ENCODE data around the gene C6orf118. TPM values are rescaled to one million over a fixed set of nuclear protein-coding genes. Genes with fewer than 3 reads are reported as not detected.

Gene C6orf118
- under 1 TPM in 1 of 2 donors, not detected in 1; 0.57 TPM for total RNA-seq

DNA sequence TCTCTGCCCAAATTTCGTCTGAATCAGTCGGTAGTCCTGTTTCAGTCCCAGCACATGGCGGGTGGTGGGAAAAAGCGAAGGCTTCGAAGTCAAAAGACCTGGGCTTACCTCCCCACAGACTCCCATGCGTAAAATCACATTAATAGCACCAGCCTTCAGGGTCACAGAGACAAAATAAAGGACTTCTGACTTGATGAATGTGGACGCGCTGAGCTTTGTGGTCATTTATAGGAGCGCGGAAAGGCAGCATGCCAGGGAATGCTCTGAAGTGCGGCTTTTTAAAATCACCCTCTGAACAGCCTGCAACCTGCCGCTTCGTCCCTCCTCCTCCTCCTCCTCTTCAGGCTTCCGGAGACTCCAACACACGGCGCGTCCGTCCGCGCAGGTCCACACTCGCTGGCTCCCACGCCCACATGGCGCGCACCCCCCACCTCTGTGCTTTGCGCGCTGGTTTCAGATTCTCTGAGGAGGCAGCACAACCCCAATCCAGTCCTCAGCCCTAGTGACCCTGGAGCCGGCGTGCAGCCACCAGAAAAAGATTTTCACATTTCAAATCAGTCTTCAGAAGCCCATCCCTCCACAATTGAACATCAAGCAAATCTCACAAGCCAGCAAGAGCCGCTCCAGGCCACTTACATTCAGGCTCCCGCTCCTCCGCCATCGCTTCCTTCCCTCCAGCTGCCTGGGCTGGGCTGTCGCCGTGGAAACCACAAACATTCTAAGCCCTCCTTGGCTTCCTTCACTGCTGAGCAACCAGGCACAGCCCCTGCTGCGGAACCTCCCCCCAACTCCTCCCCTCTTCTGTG lies at the start of gene C6orf118:
Gene C6orf118 (minus strand): TSS at position 680 of the 806 bp plus-strand sequence. CDS start 19 bp downstream, at position 661.
- peak; percentile 8 for DNase-seq (ENCODE audit: low spot score)
- no peaks in the 10 kb centered on the region for H3K9me3 ChIP-seq
- 6% methylated on average over 35 of the region's 35 CpGs for WGBS
- intact Hi-C loops (cut with DNase I): no loop called here
- H3K4me1 ChIP-seq (replicated peaks): no peaks in the 10 kb centered on the region
- no peaks in the 10 kb centered on the region for H3K27me3 ChIP-seq (replicated peaks; ENCODE audit: insufficient read depth)
- H3K36me3 ChIP-seq: no peaks in the 10 kb centered on the region
- TF ChIP-seq POLR2AphosphoS5 (IDR thresholded peaks at IDR 0.05): no peak
- TF ChIP-seq, protein P1, sequence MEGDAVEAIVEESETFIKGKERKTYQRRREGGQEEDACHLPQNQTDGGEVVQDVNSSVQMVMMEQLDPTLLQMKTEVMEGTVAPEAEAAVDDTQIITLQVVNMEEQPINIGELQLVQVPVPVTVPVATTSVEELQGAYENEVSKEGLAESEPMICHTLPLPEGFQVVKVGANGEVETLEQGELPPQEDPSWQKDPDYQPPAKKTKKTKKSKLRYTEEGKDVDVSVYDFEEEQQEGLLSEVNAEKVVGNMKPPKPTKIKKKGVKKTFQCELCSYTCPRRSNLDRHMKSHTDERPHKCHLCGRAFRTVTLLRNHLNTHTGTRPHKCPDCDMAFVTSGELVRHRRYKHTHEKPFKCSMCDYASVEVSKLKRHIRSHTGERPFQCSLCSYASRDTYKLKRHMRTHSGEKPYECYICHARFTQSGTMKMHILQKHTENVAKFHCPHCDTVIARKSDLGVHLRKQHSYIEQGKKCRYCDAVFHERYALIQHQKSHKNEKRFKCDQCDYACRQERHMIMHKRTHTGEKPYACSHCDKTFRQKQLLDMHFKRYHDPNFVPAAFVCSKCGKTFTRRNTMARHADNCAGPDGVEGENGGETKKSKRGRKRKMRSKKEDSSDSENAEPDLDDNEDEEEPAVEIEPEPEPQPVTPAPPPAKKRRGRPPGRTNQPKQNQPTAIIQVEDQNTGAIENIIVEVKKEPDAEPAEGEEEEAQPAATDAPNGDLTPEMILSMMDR (IDR thresholded peaks at IDR 0.05): no peak
- no peak for TF ChIP-seq POLR2A (IDR thresholded peaks at IDR 0.05)
- H3K27ac ChIP-seq: no peak within 1 kb of the TSS
- H3K4me3 ChIP-seq: peak within 1 kb of the TSS; percentile 21 to 28

- no peak for TF ChIP-seq POLR2AphosphoS5 (IDR thresholded peaks at IDR 0.05)
- no peak for TF ChIP-seq POLR2A (IDR thresholded peaks at IDR 0.05)
- TF ChIP-seq, protein P1 (IDR thresholded peaks at IDR 0.05): no peak
- no peaks in the 10 kb centered on the region for H3K4me1 ChIP-seq (replicated peaks)
- no peaks in the 10 kb centered on the region for H3K36me3 ChIP-seq
- H3K27me3 ChIP-seq (replicated peaks; ENCODE audit: insufficient read depth): no peaks in the 10 kb centered on the region
- no peak overlapping the region for H3K4me3 ChIP-seq
- H3K27ac ChIP-seq: no peak overlapping the region
- no peak for DNase-seq (ENCODE audit: low spot score)
- intact Hi-C loops (cut with DNase I): no loop called here
- 78% methylated on average over 4 of the region's 4 CpGs for WGBS
- no peaks in the 10 kb centered on the region for H3K9me3 ChIP-seq
Observed at GRCh38 chr6:165345700-165346099, 36.3 kb upstream of the C6orf118 start.

GRCh38 chr6:165340532-165340931 lies 31.1 kb upstream of the C6orf118 start:
- 60% methylated on average over 5 of the region's 5 CpGs for WGBS

GRCh38 chr6:165325609-165326008 lies 16.2 kb upstream of the C6orf118 start:
- Histone ChIP-seq H3K4me3 (no peak overlapping the region), H3K9me3 (no peaks in the 10 kb centered on the region), H3K27me3 (replicated peaks; ENCODE audit: insufficient read depth) (no peaks in the 10 kb centered on the region), H3K4me1 (replicated peaks) (no peaks in the 10 kb centered on the region), H3K36me3 (no peaks in the 10 kb centered on the region), H3K27ac (no peak overlapping the region)
- TF ChIP-seq POLR2A (IDR thresholded peaks at IDR 0.05) (no peak), POLR2AphosphoS5 (IDR thresholded peaks at IDR 0.05) (no peak)
- TF ChIP-seq, protein P1 (IDR thresholded peaks at IDR 0.05): no peak
- 56% methylated on average over 7 of the region's 7 CpGs for WGBS
- DNase-seq (ENCODE audit: low spot score): no peak
- intact Hi-C loops (cut with DNase I): no loop called here

More at GRCh38 chr6:165340532-165340931, 31.1 kb upstream of the C6orf118 start:
- H3K4me3 ChIP-seq: no peak overlapping the region
- DNase-seq (ENCODE audit: low spot score): no peak
- TF ChIP-seq POLR2AphosphoS5 (IDR thresholded peaks at IDR 0.05): no peak
- no peak for TF ChIP-seq POLR2A (IDR thresholded peaks at IDR 0.05)
- TF ChIP-seq, protein P1 (IDR thresholded peaks at IDR 0.05): no peak
- H3K36me3 ChIP-seq: no peaks in the 10 kb centered on the region
- no peaks in the 10 kb centered on the region for H3K9me3 ChIP-seq
- no peaks in the 10 kb centered on the region for H3K4me1 ChIP-seq (replicated peaks)
- no peaks in the 10 kb centered on the region for H3K27me3 ChIP-seq (replicated peaks; ENCODE audit: insufficient read depth)
- intact Hi-C loops (cut with DNase I): no loop called here
- no peak overlapping the region for H3K27ac ChIP-seq

Data from prostate gland (tissue), 2 donors.